SHP77 (cell line): ENCODE measurements around the gene GASK1A.

Source experiments
- DNase-seq, 2 experiments: peaks; one replicate each; lab custom pipeline; 2025; lab: John Stamatoyannopoulos, UW

GASK1A gene

GRCh38 chr3:43014241-43014640 lies 35.1 kb downstream of the GASK1A start:
- DNase-seq: no peak

GRCh38 chr3:43014956-43015355 lies 35.8 kb downstream of the GASK1A start:
- no peak for DNase-seq

GRCh38 chr3:43015572-43015971 lies 36.5 kb downstream of the GASK1A start:
- DNase-seq: no peak

- no peak for DNase-seq
Observed at GRCh38 chr3:43015991-43016865, 37.1 kb downstream of the GASK1A start.

GRCh38 chr3:43017004-43017403 lies 37.9 kb downstream of the GASK1A start:
- DNase-seq: no peak

GRCh38 chr3:43017593-43018195 lies 38.6 kb downstream of the GASK1A start:
- no peak for DNase-seq

- no peak for DNase-seq
Observed at GRCh38 chr3:43018246-43018645, 39.1 kb downstream of the GASK1A start.

GRCh38 chr3:43019006-43019809 lies 40.1 kb downstream of the GASK1A start:
- no peak for DNase-seq

GRCh38 chr3:43019826-43020225 lies 40.7 kb downstream of the GASK1A start:
- DNase-seq: no peak

- DNase-seq: no peak
Observed at GRCh38 chr3:43021186-43021585, 42.1 kb downstream of the GASK1A start.

- DNase-seq: no peak
Observed at GRCh38 chr3:43022121-43022520, 43.0 kb downstream of the GASK1A start.

- no peak for DNase-seq
Observed at GRCh38 chr3:43023066-43023465, 44.0 kb downstream of the GASK1A start.

- DNase-seq: no peak
Observed at GRCh38 chr3:43023746-43024145, 44.6 kb downstream of the GASK1A start.

- no peak for DNase-seq
Observed at GRCh38 chr3:43024181-43024885, 45.2 kb downstream of the GASK1A start.

GRCh38 chr3:43025423-43025822 lies 46.3 kb downstream of the GASK1A start:
- DNase-seq: no peak

- DNase-seq: no peak
Observed at GRCh38 chr3:43028001-43028400, 48.9 kb downstream of the GASK1A start.

GRCh38 chr3:43028678-43029490 lies 49.8 kb downstream of the GASK1A start:
- no peak for DNase-seq

GRCh38 chr3:43030162-43030935 lies 51.2 kb downstream of the GASK1A start:
- no peak for DNase-seq

- no peak for DNase-seq
Observed at GRCh38 chr3:43031485-43031884, 52.4 kb downstream of the GASK1A start.

- DNase-seq: no peak
Observed at GRCh38 chr3:43031889-43032545, 52.9 kb downstream of the GASK1A start.
